Epithelial cell of esophagus (primary cell): ENCODE data around the gene POR.

Experiments used
- DNase-seq: peaks from one replicate; pipeline ENCODE4 v3.0.0; 2010; ENCODE audit warnings: low read depth
- H3K4me3 ChIP-seq: 2 replicates; pipeline ENCODE4 v1.5.1; 2011; ENCODE audit warnings: mild to moderate bottlenecking, low read length, control low read depth
- CTCF ChIP-seq: IDR thresholded peaks from 2 replicates; pipeline ENCODE4 v1.5.1; 2011; ENCODE audit warnings: low read depth, mild to moderate bottlenecking, low read length, control low read depth, inconsistent platforms; ENCODE audit not compliant: insufficient read depth; ENCODE audit errors: missing control alignments

Gene POR

GRCh38 chr7:75969704-75970498 lies 54.9 kb downstream of the POR start:
- no peak overlapping the region for H3K4me3 ChIP-seq

GRCh38 chr7:75971309-75971960 lies 56.5 kb downstream of the POR start:
- no peak for TF ChIP-seq CTCF
- no peak overlapping the region for H3K4me3 ChIP-seq
- no peak for DNase-seq

More at GRCh38 chr7:75969704-75970498, 54.9 kb downstream of the POR start:
- no peak for TF ChIP-seq CTCF
- DNase-seq: no peak

- H3K4me3 ChIP-seq: no peak overlapping the region
- no peak for TF ChIP-seq CTCF
- peak; percentile 14 for DNase-seq
Observed at GRCh38 chr7:75971961-75972763, 57.2 kb downstream of the POR start.

- H3K4me3 ChIP-seq: no peak overlapping the region
- DNase-seq: no peak
- TF ChIP-seq CTCF: no peak
Observed at GRCh38 chr7:75977743-75978142, 62.8 kb downstream of the POR start.

GRCh38 chr7:75979759-75980429 lies 64.9 kb downstream of the POR start:
- TF ChIP-seq CTCF: no peak
- no peak for DNase-seq
- H3K4me3 ChIP-seq: no peak overlapping the region

- no peak overlapping the region for H3K4me3 ChIP-seq
- DNase-seq: no peak
- TF ChIP-seq CTCF: no peak
Observed at GRCh38 chr7:75980430-75981202, 65.7 kb downstream of the POR start.
